ENCODE measurements around the gene CHST15. TPM values are rescaled to one million over a fixed set of nuclear protein-coding genes. Genes with fewer than 3 reads are reported as not detected.

Gene CHST15
- total and polyA plus RNA-seq, 4 donors, result 2.9 to 16.5 (median 6.4) TPM

DNA sequence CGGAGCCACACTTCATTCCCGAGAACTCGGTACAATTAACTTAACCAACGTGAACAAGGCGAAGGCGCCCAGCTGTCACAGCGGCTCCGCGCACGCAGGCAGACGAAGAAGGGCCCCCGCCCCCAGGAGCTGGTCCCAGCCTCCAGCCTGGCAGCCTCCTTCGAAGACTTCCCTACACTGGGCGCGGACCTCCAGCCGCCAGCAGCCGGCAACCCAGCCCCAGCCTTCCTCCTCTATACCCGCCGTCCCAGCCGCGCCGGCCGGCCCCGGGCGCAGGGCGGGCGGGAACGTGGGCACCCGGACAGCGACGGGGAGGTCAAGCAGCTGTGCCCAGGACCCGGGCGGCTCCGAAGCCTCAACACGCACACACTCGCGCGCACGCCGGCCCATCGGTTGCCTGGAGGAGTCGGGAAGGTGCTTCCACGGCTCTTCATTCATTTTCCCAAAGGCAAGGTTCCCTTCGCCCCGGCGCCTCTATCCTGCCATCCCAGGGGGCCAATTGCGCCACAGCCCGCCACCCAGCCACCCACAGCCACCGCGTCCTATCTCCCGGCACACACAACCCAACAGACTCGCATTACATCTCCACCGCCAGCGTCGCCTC, 1.6 kb downstream of the CHST15 start:
- TF ChIP-seq SP1 (IDR thresholded peaks at IDR 0.05), result no peak
- DNase-seq (ENCODE audit: low spot score), result no peak
- peak overlapping the region; percentile 85 to 93 for H3K27ac ChIP-seq (ENCODE audit: low read depth in 1 of 2, low read length in 2 of 2)
- no peaks in the 10 kb centered on the region for H3K36me3 ChIP-seq (ENCODE audit: control insufficient read depth in 4 of 4, insufficient read depth in 3 of 4, low read depth in 1 of 4, low read length in 3 of 4)
- H3K4me3 ChIP-seq (ENCODE audit: low read depth in 1 of 3, low read length in 3 of 3), result peak overlapping the region; percentile 27 to 61 (median 57)
- peaks cover 0 to 27% (median 17%) of the 10 kb centered on the region in 4 donors for H3K4me1 ChIP-seq (ENCODE audit: control insufficient read depth in 4 of 4, insufficient read depth in 4 of 4, low read length in 3 of 4)
- peaks cover 0 to 7% (median 0%) of the 10 kb centered on the region in 4 donors for H3K9me3 ChIP-seq (ENCODE audit: control insufficient read depth in 4 of 4, low read length in 3 of 4)
- H3K9ac ChIP-seq (ENCODE audit: low read depth in 1 of 2, low read length in 2 of 2), result peak overlapping the region; percentile 15 to 31
- peaks cover 0 to 2% (median 0%) of the 10 kb centered on the region in 4 donors for H3K27me3 ChIP-seq (ENCODE audit: control insufficient read depth in 4 of 4, insufficient read depth in 4 of 4, low read length in 3 of 4)
- 6% methylated on average over 55 of the region's 55 CpGs for WGBS

- Histone ChIP-seq H3K9me3 (ENCODE audit: control insufficient read depth in 4 of 4, low read length in 3 of 4) (no peaks in the 10 kb centered on the region), H3K4me1 (ENCODE audit: control insufficient read depth in 4 of 4, insufficient read depth in 4 of 4, low read length in 3 of 4) (peaks cover 0 to 27% (median 17%) of the 10 kb centered on the region in 4 donors), H3K4me3 (ENCODE audit: low read depth in 1 of 3, low read length in 3 of 3) (peak overlapping the region in 1 of 3 donors; percentile 6), H3K27ac (ENCODE audit: low read depth in 1 of 2, low read length in 2 of 2) (peak overlapping the region; percentile 38 to 50), H3K9ac (ENCODE audit: low read depth in 1 of 2, low read length in 2 of 2) (peak overlapping the region in 1 of 2 donors; percentile 31), H3K36me3 (ENCODE audit: control insufficient read depth in 4 of 4, insufficient read depth in 3 of 4, low read depth in 1 of 4, low read length in 3 of 4) (no peaks in the 10 kb centered on the region), H3K27me3 (ENCODE audit: control insufficient read depth in 4 of 4, insufficient read depth in 4 of 4, low read length in 3 of 4) (peaks cover 0 to 2% (median 0%) of the 10 kb centered on the region in 4 donors)
- TF ChIP-seq HNF4G (IDR thresholded peaks at IDR 0.05) (no peak), RAD21 (IDR thresholded peaks at IDR 0.05) (peak in 1 of 2 donors; percentile 27), FOXA2 (IDR thresholded peaks at IDR 0.05) (no peak)
- TF ChIP-seq, protein P1, sequence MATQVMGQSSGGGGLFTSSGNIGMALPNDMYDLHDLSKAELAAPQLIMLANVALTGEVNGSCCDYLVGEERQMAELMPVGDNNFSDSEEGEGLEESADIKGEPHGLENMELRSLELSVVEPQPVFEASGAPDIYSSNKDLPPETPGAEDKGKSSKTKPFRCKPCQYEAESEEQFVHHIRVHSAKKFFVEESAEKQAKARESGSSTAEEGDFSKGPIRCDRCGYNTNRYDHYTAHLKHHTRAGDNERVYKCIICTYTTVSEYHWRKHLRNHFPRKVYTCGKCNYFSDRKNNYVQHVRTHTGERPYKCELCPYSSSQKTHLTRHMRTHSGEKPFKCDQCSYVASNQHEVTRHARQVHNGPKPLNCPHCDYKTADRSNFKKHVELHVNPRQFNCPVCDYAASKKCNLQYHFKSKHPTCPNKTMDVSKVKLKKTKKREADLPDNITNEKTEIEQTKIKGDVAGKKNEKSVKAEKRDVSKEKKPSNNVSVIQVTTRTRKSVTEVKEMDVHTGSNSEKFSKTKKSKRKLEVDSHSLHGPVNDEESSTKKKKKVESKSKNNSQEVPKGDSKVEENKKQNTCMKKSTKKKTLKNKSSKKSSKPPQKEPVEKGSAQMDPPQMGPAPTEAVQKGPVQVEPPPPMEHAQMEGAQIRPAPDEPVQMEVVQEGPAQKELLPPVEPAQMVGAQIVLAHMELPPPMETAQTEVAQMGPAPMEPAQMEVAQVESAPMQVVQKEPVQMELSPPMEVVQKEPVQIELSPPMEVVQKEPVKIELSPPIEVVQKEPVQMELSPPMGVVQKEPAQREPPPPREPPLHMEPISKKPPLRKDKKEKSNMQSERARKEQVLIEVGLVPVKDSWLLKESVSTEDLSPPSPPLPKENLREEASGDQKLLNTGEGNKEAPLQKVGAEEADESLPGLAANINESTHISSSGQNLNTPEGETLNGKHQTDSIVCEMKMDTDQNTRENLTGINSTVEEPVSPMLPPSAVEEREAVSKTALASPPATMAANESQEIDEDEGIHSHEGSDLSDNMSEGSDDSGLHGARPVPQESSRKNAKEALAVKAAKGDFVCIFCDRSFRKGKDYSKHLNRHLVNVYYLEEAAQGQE (IDR thresholded peaks at IDR 0.05), result no peak
- DNase-seq (ENCODE audit: low spot score), result no peak
- 45% methylated on average over 6 of the region's 6 CpGs for WGBS
Observed at GRCh38 chr10:124090601-124091209, 2.7 kb downstream of the CHST15 start.

DNA sequence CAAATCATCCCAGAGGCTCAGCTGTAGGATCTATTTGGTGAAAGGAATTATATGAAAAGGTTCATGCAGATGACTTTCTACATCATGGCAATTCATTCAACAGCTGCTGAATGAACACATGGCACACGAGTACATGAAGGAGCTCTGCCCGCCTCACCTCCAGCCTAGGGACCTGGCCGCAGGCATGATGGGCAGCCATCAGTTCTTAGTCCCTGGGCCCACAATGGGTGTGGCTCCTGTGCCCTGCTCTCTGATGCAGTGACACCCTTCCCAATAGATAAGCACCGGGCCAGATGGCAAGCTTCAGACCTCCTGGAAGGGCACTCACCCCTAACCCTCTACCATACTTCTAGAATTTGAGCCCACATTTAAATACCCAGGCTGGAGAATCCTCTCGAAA, 3.5 kb downstream of the CHST15 start:
- H3K27ac ChIP-seq (ENCODE audit: low read depth in 1 of 2, low read length in 2 of 2), result peak overlapping the region; percentile 23 to 38
- no peak for DNase-seq (ENCODE audit: low spot score)
- H3K36me3 ChIP-seq (ENCODE audit: control insufficient read depth in 4 of 4, insufficient read depth in 3 of 4, low read depth in 1 of 4, low read length in 3 of 4), result no peaks in the 10 kb centered on the region
- H3K4me3 ChIP-seq (ENCODE audit: low read depth in 1 of 3, low read length in 3 of 3), result no peak overlapping the region
- H3K9ac ChIP-seq (ENCODE audit: low read depth in 1 of 2, low read length in 2 of 2), result no peak overlapping the region
- 73% methylated on average over 5 of the region's 5 CpGs for WGBS
- TF ChIP-seq, protein P2, sequence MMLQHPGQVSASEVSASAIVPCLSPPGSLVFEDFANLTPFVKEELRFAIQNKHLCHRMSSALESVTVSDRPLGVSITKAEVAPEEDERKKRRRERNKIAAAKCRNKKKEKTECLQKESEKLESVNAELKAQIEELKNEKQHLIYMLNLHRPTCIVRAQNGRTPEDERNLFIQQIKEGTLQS (IDR thresholded peaks at IDR 0.05), result no peak
- TF ChIP-seq EGR1 (IDR thresholded peaks at IDR 0.05; ENCODE audit: low read depth in 2 of 2) (no peak), NR2F2 (IDR thresholded peaks at IDR 0.05) (no peak), FOXA2 (IDR thresholded peaks at IDR 0.05) (no peak), YY1 (IDR thresholded peaks at IDR 0.05) (no peak), HNF4A (conservative IDR thresholded peaks at IDR 0.05) (no peak), RAD21 (IDR thresholded peaks at IDR 0.05) (no peak), GABPA (IDR thresholded peaks at IDR 0.05 in 1 of 2, conservative IDR thresholded peaks at IDR 0.05 in 1 of 2) (no peak), CTCF (IDR thresholded peaks at IDR 0.05; ENCODE audit: low read depth, low read length, missing input control) (no peak), TAF1 (conservative IDR thresholded peaks at IDR 0.05) (no peak)
- TF ChIP-seq, protein P1 (IDR thresholded peaks at IDR 0.05), result no peak
- H3K9me3 ChIP-seq (ENCODE audit: control insufficient read depth in 4 of 4, low read length in 3 of 4), result no peaks in the 10 kb centered on the region
- H3K4me1 ChIP-seq (ENCODE audit: control insufficient read depth in 4 of 4, insufficient read depth in 4 of 4, low read length in 3 of 4), result peaks cover 0 to 27% (median 16%) of the 10 kb centered on the region in 4 donors
- peaks cover 0 to 2% (median 0%) of the 10 kb centered on the region in 4 donors for H3K27me3 ChIP-seq (ENCODE audit: control insufficient read depth in 4 of 4, insufficient read depth in 4 of 4, low read length in 3 of 4)
